K562 (cell line): ENCODE data around the gene PRR29.

ENCODE experiments used
- BRD4 ChIP-seq: fragments of 200-600 bp; sonication (generic); IDR thresholded peaks from 2 replicates; pipeline ENCODE4 v1.6.1; 2017; ENCODE audit warnings: inconsistent platforms
- CTCF ChIP-seq, 3 experiments: IDR thresholded peaks in 2 of 3; conservative IDR thresholded peaks in 1 of 3; 2 replicates each; pipeline ENCODE4 v1.5.1; 2011 to 2012; ENCODE audit warnings: low read length in 3 of 3, mild to moderate bottlenecking in 3 of 3, control low read depth in 2 of 3, improper control_type of control experiment in 1 of 3, inconsistent platforms in 1 of 3, low read depth in 1 of 3, mixed read lengths in 1 of 3, moderate library complexity in 1 of 3; ENCODE audit not compliant: insufficient read depth in 2 of 3
- IRF2 ChIP-seq: sonication (generic); formaldehyde crosslinking; IDR thresholded peaks from 2 replicates; pipeline ENCODE4 v1.8.1; 2022; ENCODE audit warnings: mild to moderate bottlenecking, missing genetic modification reagents
- MYC ChIP-seq, 2 experiments: fragments of 250-450 bp in 1 of 2; sonication (Bioruptor Pico) in 1 of 2; IDR thresholded peaks; 2 replicates each; pipeline versions ENCODE4 v1.5.1 to v1.6.1; 2012 to 2021; ENCODE audit warnings: low read depth in 2 of 2, borderline replicate concordance in 1 of 2, improper control_type of control experiment in 1 of 2, low read length in 1 of 2, mild to moderate bottlenecking in 1 of 2, moderate library complexity in 1 of 2
- PATZ1 ChIP-seq: fragments of 250-450 bp; sonication (Bioruptor Pico); IDR thresholded peaks from 2 replicates; pipeline ENCODE4 v1.5.0; 2020; ENCODE audit warnings: mild to moderate bottlenecking, borderline replicate concordance
- RFX5 ChIP-seq: IDR thresholded peaks from 2 replicates; pipeline ENCODE4 v1.6.1; 2011; ENCODE audit warnings: low read depth, mild to moderate bottlenecking, improper control_type of control experiment, low read length
- TF ChIP-seq, protein P1 (sequence below): sonication (generic); formaldehyde crosslinking; IDR thresholded peaks from 2 replicates; pipeline ENCODE4 v1.8.0; 2023; ENCODE audit warnings: mild to moderate bottlenecking, missing genetic modification reagents
- TF ChIP-seq, protein P2 (sequence below): fragments of 450-650 bp; formaldehyde crosslinking; IDR thresholded peaks from 2 replicates; pipeline ENCODE4 v1.4.0; 2022; ENCODE audit warnings: mild to moderate bottlenecking, moderate library complexity

DNA sequence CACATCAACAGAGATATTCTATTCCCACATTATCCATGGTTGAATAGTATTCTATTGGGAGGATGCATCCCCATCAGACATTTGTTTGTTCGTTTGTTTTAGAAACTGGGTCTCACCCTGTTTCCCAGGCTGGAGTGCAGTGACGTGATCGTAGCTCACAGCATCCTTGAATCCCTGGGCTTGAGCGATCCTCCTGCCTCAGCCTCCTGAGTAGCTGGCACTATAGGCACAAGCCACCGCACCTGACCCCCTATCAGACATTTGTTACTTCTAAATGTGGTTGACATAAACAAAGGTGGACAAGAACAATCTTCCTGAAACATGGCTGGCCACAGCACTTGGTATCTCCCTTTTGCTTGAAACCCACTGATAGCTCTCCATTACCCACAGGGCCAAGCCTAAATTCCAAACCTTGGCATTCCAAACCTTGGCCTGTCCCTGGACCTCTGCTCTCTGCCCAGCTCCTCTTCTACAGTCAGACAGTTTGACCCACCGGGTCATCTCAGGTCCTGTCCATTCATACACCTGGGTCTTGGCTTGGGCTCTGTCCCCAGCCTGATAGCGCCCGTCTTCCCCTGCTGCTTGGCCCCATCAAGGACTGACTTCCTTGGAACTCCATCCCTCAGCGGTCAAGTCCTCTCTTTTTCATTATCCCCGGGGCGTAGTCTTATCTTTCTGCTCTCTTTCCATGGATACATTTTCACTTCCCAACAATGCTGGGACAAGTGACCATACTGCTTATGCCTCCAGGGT, 1.5 kb upstream of the PRR29 start:
- TF ChIP-seq IRF2 = no peak
- TF ChIP-seq CTCF (IDR thresholded peaks at IDR 0.05 in 2 of 3, conservative IDR thresholded peaks at IDR 0.05 in 1 of 3; ENCODE audit: insufficient read depth in 2 of 3, low read depth in 1 of 3, low read length in 3 of 3) = no peak
- no peak for TF ChIP-seq MYC (IDR thresholded peaks at IDR 0.05; ENCODE audit: low read depth, low read length)
- no peak for TF ChIP-seq MYC (CRISPR knock-in tag; IDR thresholded peaks at IDR 0.05; ENCODE audit: borderline replicate concordance, low read depth)
- TF ChIP-seq PATZ1 (CRISPR knock-in tag) = no peak
- no peak for TF ChIP-seq BRD4
- no peak for TF ChIP-seq RFX5
- TF ChIP-seq, protein P1, sequence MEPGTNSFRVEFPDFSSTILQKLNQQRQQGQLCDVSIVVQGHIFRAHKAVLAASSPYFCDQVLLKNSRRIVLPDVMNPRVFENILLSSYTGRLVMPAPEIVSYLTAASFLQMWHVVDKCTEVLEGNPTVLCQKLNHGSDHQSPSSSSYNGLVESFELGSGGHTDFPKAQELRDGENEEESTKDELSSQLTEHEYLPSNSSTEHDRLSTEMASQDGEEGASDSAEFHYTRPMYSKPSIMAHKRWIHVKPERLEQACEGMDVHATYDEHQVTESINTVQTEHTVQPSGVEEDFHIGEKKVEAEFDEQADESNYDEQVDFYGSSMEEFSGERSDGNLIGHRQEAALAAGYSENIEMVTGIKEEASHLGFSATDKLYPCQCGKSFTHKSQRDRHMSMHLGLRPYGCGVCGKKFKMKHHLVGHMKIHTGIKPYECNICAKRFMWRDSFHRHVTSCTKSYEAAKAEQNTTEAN (CRISPR knock-in tag) = no peak
- TF ChIP-seq, protein P2, sequence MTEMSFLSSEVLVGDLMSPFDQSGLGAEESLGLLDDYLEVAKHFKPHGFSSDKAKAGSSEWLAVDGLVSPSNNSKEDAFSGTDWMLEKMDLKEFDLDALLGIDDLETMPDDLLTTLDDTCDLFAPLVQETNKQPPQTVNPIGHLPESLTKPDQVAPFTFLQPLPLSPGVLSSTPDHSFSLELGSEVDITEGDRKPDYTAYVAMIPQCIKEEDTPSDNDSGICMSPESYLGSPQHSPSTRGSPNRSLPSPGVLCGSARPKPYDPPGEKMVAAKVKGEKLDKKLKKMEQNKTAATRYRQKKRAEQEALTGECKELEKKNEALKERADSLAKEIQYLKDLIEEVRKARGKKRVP (CRISPR knock-in tag) = no peak
